Activated CD8-positive, alpha-beta memory T cell treated with anti-CD3 and anti-CD28 coated beads for 36 hours (primary cell): ENCODE data around the gene ERBB4. TPM values are rescaled to one million over a fixed set of nuclear protein-coding genes. Genes with fewer than 3 reads are reported as not detected.

ENCODE experiments used
- CTCF ChIA-PET: fragments of 350-600 bp; sonication (Branson Sonifier 250); formaldehyde crosslinking; loops from one replicate; lab custom pipeline; 2021; ENCODE audit warnings: antibody characterized with exemption; lab: Charles Lee
- POLR2A ChIA-PET: fragments of 350-600 bp; sonication (Branson Sonifier 250); formaldehyde crosslinking; loops from one replicate; lab custom pipeline; 2021; ENCODE audit warnings: antibody characterized with exemption; lab: Charles Lee
- total RNA-seq, 2 experiments: library from RNA; stranded (reverse); gene quantifications; one replicate each; pipeline ENCODE4 v1.2.3, GENCODE V29; 2021

ERBB4 gene
- total RNA-seq, 2 experiments from 2014 or later, result not detected

DNA sequence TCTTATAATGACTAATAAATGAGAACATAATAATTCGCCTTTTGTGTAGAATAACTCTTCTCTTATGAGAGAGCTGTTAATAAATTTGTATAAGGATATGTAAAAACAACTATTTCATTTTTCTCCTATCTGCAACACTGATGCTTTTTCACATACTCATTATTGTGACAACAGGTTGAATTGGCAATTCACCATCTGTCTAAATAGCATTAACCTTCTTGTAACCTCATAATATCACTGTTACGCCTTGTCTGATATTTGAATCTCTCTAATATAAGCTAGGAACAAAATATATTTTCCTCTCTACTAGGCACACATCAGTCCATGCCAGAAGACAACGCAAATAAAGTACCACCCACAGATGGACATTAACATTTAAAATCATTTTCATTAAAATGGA, 1043.3 kb downstream of the ERBB4 start:
- ChIA-PET CTCF (no interaction called here), POLR2A (no interaction called here)

DNA sequence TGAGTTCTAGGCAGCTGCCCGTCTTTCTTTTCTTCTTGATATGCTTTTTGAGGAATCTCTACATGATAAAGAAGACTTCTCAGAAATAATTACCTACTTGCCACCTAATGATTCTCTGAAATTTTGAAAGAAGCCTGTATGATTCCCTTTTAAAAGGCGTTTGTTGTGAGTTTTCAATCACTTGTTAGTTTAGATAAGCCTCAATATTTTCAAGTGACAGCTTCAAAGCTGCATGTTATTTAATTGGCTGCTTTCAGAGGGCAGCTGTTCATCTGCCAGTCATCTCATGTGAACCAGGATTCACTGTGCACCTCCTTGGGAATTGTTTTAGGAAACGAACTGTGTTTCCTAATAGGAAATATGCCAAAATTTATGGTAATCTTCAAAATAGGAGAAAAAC, 1044.1 kb downstream of the ERBB4 start:
- ChIA-PET CTCF (no interaction called here), POLR2A (no interaction called here)

DNA sequence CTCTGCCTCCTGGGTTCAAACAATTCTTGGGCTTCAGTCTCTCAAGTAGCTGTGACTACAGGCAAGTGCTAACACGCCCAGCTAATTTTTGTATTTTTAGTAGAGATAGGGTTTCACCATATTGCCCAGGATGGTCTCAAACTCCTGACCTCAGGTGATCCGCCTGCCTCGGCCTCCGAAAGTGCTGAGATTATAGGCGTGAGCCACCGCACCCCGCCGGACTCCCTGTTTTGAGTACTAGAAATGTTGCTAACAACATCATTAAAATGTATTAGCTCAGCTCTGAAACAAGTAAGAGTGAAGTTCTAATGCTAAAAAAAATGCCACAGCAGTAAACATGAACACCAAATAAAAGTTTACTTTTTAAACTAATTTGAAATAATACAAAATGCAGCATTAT, 1044.5 kb downstream of the ERBB4 start:
- CTCF ChIA-PET, result no interaction called here
- POLR2A ChIA-PET, result no interaction called here

DNA sequence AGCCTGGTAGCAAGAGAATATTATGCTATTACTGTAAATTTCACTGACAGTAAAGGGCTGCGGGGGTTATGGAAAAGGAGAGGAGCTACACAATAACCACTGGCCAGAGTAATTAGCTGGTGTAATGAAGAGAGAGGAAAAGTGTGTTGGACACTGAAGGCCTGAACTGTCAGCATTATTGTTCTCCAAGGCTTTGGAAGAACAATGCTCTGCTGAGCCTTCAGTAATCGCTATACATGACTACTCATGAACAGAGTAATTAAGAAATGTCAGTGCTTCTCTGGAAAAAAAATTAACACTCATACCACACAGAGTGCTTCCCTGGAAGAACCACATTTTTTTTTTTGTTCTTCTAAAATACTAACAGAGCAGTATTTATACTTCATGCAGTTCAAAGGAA, 1050.9 kb downstream of the ERBB4 start:
- ChIA-PET CTCF (no interaction called here), POLR2A (no interaction called here)

DNA sequence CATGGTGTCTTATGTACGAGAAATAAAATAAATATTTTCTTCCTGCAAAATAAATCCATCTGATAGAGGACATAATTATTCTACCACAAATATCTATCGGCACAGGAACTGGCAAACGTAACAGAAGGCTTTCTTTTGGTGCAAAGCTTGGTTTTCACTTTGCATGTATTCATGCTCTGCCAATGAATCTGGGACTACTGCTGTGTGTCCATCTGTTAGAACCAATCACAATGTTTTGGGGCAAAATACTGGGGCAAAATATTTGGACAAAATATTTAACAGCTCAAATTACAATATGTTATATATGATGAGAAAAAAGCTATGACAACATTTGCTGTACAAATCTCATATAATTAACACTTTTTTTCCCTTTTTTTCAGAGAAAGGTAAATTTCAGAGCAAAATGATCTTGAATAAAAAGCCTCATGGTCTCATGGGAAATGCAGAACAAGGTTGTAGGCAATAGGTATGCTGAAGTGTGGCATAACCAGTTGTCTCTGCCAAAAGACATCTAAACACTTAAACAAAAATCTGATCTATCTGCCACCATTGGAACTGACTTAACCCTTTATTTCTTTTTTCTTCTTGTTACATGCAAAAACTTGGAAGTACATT, 1059.0 kb downstream of the ERBB4 start:
- POLR2A ChIA-PET, result no interaction called here

DNA sequence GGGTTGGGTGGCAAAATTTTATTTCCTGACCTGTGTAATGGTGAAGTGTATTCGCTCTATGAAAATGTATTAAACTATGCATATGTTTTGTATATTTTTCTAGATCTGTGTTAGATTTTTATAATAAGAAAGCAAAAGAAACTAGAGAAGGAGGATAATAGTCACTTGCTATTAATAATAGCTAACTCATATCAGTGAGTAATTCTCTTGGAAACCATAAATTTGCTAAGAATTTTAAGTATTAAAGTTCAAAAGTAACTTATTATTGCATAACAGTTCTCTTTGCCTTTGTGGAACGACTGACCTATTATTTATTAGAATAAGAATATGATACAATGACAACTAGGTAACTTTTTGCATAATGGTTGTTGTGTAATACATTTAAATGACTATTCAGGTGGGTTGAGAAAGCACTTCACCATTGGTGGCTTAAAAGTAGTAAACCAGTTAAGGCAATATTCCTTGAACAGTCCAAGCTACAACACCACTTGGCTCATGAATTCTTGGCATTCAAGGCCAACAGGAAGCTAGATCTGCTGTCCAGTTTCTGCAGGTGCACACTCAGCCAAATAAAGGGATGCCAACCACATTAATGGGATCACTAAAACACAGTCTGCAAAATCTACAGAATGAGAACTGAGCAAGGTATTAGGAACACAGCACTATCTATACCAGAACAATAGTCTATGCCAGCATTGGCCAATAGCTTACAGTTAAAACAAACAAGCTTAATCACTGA, 1060.9 kb downstream of the ERBB4 start:
- ChIA-PET CTCF (no interaction called here), POLR2A (interaction anchor here (0.6 kb wide), 1 partner anchor 19 kb away, joined by 4 read pairs; no protein-coding TSS in a partner anchor)

More for the DNA sequence above, 1059.0 kb downstream of the ERBB4 start:
- CTCF ChIA-PET, result no interaction called here

DNA sequence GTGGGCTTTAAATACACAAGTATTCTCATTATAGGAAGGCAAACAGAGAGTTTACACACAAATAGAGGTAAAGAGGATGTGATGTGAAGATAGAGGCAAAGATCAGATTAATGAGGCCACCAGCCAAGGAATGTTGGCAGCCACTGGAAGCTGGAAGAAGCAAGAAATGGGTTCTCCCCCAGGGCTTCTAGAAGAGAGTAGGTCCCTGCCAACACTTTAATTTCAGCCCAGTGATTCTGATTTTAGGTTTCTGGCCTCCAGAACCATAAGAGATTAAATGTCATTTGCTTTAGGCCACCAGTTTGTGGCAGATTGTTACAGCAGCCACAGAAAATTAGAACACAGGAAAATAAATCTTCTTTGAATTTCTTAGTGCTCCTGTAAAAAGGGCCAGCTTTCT, 1065.5 kb downstream of the ERBB4 start:
- CTCF ChIA-PET, result no interaction called here
- POLR2A ChIA-PET, result no interaction called here

DNA sequence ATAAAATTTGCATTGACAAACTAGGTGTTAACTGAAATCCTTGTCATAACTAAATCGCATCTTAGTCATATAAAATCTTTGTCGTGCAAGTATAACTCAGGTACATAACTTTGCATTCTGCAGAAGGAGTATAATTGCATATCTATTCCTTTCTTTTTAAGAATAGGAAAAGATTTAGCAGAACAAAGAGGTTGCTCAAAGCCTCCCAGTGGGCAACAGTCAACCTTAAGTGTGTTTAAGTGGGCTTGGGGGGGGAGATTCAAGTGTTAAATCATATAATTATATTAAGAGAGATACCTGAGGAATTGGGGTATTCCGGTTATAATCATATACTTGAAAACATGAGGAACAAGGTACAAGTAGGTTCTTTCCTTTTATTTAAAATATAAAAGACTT, 1068.9 kb downstream of the ERBB4 start:
- ChIA-PET POLR2A (no interaction called here), CTCF (no interaction called here)

DNA sequence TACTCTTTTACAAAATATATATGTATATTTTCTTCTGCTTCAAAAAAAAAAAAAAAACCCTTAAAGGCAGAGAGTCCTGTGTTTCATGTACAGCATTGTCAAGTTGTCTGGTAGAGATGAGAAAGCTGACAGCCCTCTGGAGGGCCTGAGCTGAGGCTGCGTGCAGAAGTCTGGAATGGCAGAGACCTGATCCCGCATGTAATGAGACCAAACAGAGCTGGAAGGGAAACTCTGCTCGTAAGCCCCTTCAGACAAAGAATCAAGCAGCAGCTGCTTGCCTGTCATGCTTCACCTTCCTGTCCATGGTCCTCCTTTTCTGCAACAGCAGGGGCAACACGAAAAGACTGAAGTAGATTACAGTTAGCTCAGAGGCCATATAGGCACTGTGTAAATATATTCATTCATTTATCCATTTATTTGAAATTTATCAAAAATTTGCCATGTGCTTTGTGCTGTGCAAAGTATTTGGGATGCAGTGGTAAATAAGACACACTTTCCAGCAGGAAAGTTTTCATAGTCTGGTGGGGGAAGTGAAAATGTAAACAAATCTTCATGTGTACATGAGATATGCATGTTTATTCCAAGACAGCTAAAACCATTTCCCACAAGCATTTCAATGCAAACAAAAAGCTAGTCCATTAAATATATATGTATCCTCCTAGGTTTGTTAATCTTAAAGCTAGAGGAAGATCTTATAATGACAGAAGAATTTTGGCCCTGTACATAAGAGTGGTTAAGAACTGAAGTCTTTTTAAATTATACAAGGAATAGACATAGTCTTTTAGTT, 1069.5 kb downstream of the ERBB4 start:
- POLR2A ChIA-PET, result no interaction called here

DNA sequence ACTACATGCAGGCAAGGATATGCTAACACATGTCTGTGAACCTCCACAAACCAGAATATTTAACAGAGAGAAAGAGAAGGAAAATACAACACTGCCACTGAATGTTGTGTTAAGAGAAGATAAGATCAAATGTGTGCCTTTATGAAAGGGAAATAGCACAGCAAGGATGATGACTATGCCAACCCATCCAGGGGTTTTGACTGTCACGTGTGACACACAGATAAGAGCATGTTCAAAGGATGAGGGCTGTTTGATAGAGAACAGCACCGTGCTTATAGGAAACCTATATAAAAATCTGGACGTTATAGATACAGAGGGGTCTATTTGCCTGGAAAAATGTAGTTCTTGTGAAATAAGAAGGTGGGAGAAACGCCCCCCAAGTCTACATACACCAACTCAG, 1070.4 kb downstream of the ERBB4 start:
- ChIA-PET POLR2A (no interaction called here), CTCF (no interaction called here)

More for the DNA sequence above, 1069.5 kb downstream of the ERBB4 start:
- CTCF ChIA-PET, result no interaction called here

DNA sequence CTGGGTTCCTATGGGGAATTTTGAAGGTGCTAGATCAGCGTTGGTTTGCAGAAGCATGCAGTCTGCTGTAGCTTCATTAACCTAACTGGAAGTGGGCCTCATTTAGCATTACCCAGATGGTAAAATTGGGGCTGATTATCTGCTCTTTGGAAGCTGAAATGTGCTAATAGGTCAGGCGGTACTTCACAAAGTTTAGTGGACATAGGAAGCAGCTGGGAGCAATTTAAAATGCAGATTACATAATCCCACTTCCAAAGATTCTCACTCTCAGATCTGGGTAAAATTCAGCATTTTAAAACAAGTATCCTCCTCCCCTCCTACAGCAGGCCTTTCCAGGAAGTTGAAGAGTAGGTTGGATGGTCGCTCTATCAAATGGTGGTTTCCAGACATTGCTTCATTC, 1075.2 kb downstream of the ERBB4 start:
- POLR2A ChIA-PET, result no interaction called here
- CTCF ChIA-PET, result no interaction called here

DNA sequence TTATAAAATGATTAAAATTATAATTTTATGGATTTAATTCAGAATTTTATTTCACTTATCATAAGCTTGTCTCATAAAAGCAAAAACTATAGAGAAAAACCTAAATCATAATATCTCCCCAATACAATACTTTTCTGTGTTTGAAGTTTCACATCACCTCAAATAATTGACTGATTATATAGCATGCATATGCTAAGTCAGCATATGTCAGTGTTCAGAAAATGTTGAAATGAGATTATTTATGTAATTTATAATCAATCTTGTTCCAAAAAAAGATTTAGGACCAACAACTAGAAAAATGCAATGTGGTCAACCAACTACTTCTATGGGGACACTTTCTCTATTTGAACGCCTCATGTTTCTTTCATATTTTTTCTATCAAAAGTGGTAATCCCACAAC, 1079.6 kb downstream of the ERBB4 start:
- ChIA-PET POLR2A (interaction anchor here (0.8 kb wide), 1 partner anchor 19 kb away, joined by 4 read pairs; no protein-coding TSS in a partner anchor), CTCF (no interaction called here)

DNA sequence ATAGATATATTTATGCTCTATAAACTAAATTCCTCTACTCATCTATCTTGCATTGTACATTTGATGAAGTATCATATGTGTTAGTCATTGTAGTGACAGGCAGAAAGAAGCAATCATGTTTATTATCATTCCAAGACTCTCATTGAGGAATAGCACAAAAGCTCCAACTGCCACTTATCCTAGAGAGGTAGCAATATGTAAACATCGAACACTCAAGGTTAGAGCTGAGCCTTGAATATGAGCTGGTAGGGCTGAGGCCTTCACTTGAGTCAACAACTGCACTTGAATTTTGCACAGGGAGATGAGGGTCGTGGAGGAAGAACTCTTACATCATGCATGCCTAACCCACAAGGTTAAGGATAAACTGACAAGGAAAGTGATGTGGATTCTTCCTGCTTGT, 1081.3 kb downstream of the ERBB4 start:
- ChIA-PET POLR2A (no interaction called here), CTCF (no interaction called here)

DNA sequence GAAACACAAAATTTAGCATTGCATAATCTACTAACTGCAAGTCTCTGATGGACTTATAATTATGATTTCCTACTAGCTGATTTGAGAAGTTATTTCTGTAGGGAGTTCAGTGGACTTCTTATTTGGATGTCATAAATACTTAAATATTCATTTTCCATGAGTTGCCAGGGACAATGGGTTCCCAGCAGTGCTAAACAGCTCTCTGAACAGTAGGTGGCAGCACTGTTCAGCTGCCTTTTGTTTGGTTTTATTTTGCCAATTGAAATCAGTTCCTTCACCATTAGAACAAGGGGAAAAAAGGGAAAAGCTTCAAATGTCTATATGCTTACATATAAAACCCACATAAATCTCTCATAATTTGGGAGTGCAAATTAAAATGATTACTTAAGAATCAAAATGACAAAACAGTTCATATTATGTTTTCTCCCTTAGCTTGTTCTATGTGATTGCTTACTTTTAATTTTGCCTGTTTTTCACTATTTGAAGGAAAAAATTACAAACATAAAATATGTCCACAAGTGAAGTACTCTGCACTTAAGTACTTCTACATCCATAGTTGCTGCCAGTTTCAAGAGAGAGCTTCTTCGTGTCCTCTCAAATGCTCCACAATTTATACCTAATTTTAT, 1083.3 kb downstream of the ERBB4 start:
- CTCF ChIA-PET, result interaction anchor here (0.9 to 1.2 kb wide), 2 partner anchors 25 to 1112 kb away, joined by 3 to 6 read pairs; no protein-coding TSS in a partner anchor

DNA sequence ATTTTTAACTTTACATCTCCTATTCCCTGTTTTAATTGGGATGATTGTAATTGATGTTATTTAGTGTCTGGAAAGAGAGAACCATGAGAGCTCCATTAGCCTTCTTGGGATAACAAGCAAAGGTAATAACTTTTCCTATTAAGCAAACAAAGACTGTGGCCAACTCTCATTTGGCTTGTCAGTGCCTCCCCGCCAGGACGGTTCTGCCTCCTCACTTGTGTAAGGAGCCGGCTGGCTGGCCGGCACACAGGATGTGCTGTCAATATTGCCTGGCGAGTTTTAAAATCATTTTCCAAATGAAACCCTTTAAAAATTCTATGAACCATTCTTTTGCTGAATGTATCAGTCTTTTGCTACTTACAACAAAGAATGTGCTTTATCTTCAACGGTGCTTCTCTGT, 1083.9 kb downstream of the ERBB4 start:
- POLR2A ChIA-PET, result no interaction called here
- CTCF ChIA-PET, result interaction anchor here (0.9 to 1.2 kb wide), 2 partner anchors 24 to 1113 kb away, joined by 3 to 6 read pairs; no protein-coding TSS in a partner anchor

More for the DNA sequence above, 1083.3 kb downstream of the ERBB4 start:
- POLR2A ChIA-PET, result no interaction called here

DNA sequence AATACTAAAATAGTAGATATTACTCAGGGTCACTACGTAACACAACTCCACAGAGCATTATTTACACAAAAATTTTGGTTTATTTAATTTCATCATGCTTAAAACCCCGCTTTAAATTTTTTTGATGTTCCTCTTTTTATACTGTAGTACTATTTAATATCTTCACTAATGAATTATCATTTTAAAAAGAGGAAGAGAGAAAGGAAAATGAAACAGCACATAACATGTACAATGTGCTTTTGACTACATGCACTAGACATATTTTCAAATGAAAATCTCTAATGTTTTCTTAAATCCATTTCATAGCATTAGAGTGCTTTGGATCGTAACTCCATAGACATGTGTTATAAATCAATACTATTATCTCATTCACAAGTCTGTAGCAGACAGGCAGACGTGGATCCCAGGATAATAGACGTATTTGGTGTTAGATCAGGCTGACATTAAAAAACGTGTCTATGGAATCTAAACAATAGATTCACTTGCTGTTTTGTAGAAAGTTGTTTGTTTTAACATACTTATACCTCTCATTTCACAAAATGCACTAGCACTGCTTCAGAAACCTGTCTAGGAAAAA, 1085.2 kb downstream of the ERBB4 start:
- ChIA-PET CTCF (no interaction called here), POLR2A (no interaction called here)

DNA sequence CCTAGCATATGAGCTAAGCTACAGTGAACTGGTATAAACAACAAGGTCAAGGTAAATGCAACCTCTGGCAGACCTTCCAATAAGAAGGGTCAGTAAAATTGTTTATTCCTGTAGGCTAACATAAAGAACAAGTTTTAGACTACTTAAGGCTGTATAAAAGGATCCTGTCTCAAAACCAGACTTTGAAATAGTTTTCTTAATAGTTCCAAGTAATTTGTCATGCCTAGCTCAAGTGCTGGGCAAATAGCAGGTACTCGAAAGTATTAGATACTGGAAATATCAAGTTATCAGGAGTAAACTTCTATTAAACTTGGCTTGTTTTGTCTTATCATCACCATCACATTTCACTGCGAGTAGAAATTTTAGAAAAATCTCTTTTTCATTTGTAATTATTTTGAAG, 1087.0 kb downstream of the ERBB4 start:
- ChIA-PET CTCF (no interaction called here), POLR2A (no interaction called here)

DNA sequence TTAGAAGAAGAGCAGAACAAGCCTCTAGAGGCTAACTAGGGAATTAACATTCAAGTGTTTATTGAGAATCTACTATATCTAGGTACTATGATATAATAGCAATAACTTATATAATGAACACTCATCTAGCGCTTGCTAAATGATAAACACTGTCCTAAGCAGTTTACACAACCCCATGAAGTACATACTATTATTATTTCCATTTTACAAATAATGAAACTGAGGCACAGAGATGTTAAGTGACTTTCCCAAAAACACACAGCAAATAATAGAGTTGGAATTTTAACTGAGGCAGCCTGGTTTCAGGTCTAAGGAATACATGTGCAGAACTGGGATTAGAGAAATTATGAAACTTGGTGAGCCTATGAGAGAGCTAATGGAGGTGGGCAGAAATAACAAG, 1088.8 kb downstream of the ERBB4 start:
- ChIA-PET CTCF (no interaction called here), POLR2A (no interaction called here)

DNA sequence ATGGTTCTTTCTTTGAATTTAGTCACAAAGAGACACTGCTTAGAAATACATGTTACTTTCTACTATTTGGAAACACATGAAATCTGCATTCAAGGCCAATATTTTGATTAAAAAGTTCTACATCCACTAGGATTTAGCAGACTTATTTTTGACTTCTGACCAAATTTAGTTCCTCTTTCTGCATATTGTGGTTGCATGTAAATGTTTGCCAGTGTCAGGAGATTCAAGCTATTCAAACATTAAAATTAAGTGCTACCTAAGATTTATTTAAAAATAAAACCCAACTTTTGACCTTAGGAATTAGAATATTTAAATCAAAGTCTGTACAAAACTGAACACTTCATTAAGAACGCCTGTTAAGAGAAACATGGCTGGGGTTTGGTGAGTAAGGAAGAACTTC, 1091.1 kb downstream of the ERBB4 start:
- CTCF ChIA-PET, result no interaction called here
- POLR2A ChIA-PET, result no interaction called here

DNA sequence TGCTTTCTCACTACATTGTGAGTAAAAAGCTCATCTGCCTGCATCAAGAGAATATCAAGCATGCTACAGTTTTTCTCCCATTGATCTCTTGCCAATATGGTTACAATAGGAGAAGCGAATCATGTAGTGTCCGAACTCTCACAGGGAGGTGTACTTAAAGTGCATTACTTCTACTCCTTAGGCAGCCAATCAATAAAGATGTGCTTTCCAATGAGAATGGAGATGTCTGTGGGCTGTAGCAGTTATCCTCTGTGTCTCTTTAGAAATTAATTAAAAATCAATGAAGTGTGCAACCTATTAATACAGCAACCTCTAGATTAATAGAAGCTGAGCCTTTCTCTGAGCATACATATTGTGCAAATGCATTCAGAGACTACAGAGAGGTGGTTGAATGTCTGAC, 1098.5 kb downstream of the ERBB4 start:
- ChIA-PET POLR2A (no interaction called here), CTCF (no interaction called here)
